Stimulated activated CD4-positive, alpha-beta T cell treated with anti-CD3 and anti-CD28 coated beads, Interleukin-2, amount 100 ng/mL, for 4 hours (primary cell): ENCODE data around the gene RARRES2.
"Not testable (repeated sequence)": the region's sequence is repeated elsewhere in the genome, so short reads cannot be mapped to it uniquely, and the experiment has no call there.

Experiments
- DNase-seq: peaks from one replicate; pipeline ENCODE4 v3.0.0-alpha.2; 2020; ENCODE audit warnings: low read depth

RARRES2 gene

GRCh38 chr7:150317748-150318444 lies 23.5 kb downstream of the RARRES2 start:
- no peak for DNase-seq

GRCh38 chr7:150316987-150317386 lies 24.4 kb downstream of the RARRES2 start:
- not testable (repeated sequence) for DNase-seq

DNA sequence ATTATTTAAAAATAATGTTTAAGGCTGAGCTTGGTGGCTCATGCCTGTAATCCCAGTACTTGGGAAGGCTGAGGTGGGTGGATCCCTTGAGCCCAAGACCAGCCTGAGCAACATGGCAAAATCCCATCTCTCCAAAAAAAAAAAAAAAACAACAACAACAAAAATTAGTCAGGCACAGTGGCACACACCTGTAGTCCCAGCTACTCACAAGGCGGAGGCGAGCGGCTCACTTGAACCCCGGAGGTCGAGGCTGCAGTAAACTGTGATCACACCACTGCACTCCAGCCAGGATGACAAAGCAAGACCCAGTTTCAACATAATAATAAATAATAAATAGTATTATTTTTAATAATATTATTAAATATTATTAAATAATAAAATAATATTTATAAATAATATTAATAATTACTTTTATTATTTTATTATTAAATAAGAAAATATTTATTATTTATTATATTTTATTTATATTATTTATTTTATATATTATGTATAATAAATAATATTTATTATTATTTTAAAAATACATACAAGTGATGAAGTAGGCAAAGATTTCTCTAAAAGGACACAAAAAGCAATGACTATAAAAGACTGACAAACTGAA lies 26.7 kb downstream of the RARRES2 start:
- DNase-seq: no peak

GRCh38 chr7:150313870-150314269 lies 27.6 kb downstream of the RARRES2 start:
- DNase-seq: no peak

- DNase-seq: no peak
These were observed 28.0 kb downstream of the RARRES2 start for GRCh38 chr7:150313367-150313809.

- DNase-seq: not testable (repeated sequence)
These were observed 28.6 kb downstream of the RARRES2 start for GRCh38 chr7:150312649-150313366.

DNA sequence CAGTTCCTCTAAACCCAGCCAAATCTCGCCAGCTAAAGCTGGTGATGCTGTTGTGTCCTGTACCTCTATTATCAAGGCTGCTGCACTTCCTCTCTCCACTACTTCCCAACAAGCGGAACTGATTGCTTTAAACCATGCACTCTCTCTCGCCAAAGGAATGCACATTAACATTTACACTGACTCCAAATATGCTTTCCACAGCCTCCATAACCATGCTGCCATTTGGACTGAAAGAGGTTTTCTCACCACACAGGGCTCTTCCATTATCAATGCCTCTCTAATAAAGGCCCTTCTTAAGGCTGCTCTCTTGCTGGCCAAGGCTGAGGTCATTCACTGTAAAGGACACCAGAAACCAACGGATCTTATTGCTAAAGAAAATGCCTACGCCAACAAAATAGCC lies 29.7 kb downstream of the RARRES2 start:
- no peak for DNase-seq

GRCh38 chr7:150311146-150311545 lies 30.3 kb downstream of the RARRES2 start:
- no peak for DNase-seq

GRCh38 chr7:150308575-150308974 lies 32.9 kb downstream of the RARRES2 start:
- DNase-seq: no peak

GRCh38 chr7:150307904-150308303 lies 33.5 kb downstream of the RARRES2 start:
- DNase-seq: no peak

DNA sequence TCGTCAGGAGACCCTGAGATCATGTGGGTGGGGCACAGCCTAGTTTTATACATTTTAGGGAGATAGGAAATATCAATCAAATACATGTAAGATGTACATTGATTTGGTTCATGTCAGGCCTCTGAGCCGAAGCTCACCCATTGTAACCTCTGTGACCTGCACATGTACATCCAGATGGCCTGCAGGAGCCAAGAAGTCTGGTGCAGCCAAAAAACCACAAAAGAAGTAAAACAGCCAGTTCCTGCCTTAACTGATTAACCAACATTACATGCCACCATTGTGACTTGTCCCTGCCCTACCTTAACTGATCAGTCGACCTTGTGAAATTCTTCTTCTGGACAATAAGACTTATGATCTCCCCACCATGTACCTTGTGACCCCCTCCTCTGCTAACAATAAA lies 34.3 kb downstream of the RARRES2 start:
- no peak for DNase-seq

DNA sequence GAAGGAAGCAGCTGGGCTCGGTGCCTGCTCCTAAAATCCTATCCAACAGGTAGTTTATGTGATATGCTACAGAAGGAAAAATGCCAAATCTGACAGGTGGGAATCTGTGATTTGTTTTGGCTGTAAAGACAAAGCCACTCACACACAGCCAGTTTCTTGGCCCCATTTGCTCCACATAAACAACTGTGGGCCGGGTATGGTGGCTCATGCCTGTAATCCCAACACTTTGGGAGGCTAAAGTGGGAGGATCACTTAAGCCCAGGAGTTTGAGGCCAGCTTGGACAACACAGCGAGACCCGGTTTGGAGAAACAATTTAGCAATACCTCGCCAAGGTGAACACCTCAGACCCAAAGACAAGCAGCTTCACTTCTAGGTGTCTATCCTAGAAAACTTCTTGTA lies 35.1 kb downstream of the RARRES2 start:
- not testable (repeated sequence) for DNase-seq

GRCh38 chr7:150305903-150306284 lies 35.5 kb downstream of the RARRES2 start:
- not testable (repeated sequence) for DNase-seq

DNA sequence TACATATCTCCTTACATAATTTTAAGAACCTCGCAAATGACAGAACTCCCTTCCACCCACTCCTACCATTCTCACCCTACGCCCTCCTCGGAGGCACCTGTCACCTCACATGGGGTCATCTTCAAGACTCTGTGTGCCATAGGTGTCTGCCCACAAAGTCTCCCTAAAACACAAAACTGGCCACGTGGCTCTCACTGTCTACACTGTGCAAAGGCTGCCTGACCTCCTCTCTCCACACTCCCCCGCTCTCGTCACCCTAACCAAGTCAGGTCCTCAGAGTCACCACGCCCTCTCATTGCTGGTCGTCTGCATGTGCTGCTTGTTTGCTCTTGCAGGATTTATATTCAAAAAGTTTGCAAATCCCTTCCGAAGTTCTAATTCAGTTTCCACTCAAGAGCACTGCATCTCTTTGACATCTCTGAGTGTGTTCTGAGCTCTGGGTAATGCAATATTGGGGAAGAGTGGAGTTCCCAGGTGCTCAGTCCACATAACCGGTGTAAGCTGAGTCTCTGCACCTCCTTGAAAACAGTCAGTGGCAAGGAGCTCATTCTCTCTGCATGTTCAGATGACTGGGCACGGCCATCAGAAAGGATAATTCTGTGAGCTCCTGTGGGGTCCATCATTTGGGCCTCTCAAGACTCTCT lies 36.0 kb downstream of the RARRES2 start:
- not testable (repeated sequence) for DNase-seq

DNA sequence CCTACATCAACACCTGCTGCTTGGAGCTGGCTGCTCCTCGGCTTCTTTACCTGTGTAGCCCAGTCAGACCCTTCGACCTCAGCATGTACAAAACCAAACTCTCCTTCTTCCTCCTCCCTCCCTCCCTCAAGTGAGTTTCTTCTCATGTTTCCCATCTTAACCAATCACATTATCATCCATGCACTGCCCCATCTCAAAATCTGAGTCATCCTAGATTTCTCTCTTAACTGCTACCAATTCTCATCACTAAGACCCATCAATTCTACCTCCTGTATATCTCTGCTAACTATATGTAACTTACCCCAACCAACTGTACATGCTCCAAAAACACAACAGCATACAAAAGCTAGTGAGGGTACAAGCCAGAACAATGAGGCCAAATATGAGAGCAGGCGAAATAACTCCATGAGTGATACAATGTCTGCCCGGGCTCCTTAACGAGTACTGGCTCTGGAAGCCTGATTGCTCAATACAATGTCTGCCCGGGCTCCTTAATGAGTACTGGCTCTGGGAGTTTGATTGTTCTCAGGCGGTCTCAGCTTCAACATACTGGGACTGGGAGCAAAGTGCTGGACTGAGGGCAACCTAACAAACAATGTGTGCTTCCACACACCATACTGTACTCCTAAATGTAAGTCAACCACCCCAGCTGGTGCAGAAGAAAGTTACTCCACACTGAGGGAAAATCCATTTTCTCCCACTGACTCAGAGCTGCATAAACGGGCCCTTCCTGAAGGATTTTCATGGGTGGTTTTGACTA lies 36.8 kb downstream of the RARRES2 start:
- DNase-seq: not testable (repeated sequence)

GRCh38 chr7:150302908-150303310 lies 38.5 kb downstream of the RARRES2 start:
- not testable (repeated sequence) for DNase-seq

DNA sequence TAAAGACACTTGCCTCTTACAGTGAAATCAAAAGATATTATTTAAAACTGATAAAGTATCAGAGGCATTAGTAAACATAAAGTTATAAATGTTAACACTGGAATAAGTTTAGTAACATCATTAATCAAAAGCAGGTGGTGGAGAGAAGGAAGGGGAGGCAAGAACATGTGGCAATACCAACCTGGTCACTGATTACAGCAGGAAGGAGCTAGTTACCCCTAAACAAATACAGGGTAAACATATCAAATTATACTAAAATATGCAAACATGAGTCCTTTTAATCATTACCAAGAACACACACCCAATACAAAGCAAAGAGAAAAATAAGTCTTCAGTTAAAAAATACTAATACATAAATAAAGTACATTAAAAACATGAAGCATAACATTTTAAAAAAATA lies 43.5 kb downstream of the RARRES2 start:
- not testable (repeated sequence) for DNase-seq

- not testable (repeated sequence) for DNase-seq
These were observed 44.6 kb downstream of the RARRES2 start for GRCh38 chr7:150296802-150297201.

DNA sequence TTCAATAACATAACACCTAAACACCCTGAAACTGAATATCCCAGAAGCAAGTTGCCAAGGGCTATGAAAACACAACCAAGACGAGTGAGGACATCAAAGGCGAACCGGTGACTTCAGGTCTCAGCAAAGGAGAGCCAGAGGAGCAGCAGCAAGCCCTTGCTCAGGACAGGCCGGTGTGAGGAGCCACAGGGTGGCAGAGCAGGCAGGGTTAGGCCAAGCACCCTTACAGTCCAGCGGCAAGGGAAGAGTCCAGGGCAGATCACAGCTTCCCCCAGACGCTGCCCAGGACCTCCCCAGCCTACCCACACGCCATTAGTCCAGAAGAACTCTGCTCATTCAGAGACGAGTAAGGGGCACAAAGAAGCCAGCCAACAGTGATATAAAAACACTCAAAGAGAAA lies 45.8 kb downstream of the RARRES2 start:
- DNase-seq: not testable (repeated sequence)

DNA sequence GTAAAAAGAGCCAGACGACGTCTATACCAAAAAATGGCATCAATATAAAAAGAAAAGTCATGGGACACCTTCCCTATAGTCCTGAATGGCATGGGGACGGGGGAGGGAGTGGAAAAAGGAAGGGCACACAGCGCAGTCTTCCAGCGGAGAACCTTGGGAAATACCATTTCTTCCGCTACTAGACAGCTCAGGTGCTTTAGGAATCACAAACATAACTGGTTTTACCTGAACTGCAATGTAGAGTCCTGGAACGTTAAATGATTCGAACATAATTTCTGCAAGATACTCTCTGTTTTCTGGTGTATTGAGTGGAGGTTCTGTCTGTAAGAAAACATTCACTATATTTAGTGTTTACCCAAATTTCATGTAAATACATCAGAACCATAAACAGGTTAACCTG lies 46.4 kb downstream of the RARRES2 start:
- DNase-seq: not testable (repeated sequence)

GRCh38 chr7:150290317-150290716 lies 51.1 kb downstream of the RARRES2 start:
- not testable (repeated sequence) for DNase-seq

DNA sequence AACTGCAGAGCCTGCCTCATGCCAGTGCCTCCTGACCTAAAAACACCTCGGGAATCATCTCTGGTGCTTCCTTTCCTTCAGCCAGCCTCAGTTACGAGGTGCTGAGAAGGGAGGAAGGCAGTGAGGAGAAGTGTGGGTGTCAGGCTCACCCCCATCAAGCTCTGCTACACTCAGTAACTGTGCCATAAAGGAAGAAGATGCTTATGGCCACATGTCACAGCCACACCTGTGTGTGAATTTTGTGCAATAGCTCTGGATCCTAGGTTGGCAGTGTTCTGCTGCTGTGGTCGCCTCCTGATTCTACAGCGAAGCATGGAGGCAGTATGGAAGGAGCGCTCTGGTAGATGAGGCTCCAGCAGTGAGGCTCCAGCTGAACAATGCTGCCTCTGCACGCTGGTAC lies 52.6 kb downstream of the RARRES2 start:
- DNase-seq: not testable (repeated sequence)
